Gastroesophageal sphincter (tissue), 3 donors: ENCODE data around the gene OPCML.

Experiments used
- CTCF ChIP-seq, 4 experiments: fragments of 200-600 bp in 2 of 4; fragments of 450-650 bp in 2 of 4; sonication (generic) in 1 of 4; IDR thresholded peaks; one replicate each; pipeline ENCODE4 v1.5.1; 2017 to 2019; ENCODE audit warnings: antibody characterized with exemption in 4 of 4, mild to moderate bottlenecking in 2 of 4, moderate library complexity in 2 of 4
- EP300 ChIP-seq: sonication (generic); formaldehyde crosslinking; IDR thresholded peaks from one replicate; pipeline ENCODE4 v1.6.1; 2017; ENCODE audit warnings: antibody characterized with exemption, mild to moderate bottlenecking

- no peak for TF ChIP-seq EP300
- no peak for TF ChIP-seq CTCF (IDR thresholded peaks at IDR 0.05)
Observed at GRCh38 chr11:133303262-133303661, 229.0 kb downstream of the OPCML start.
